ENCODE measurements around the gene RABL2B.

Gene RABL2B

DNA sequence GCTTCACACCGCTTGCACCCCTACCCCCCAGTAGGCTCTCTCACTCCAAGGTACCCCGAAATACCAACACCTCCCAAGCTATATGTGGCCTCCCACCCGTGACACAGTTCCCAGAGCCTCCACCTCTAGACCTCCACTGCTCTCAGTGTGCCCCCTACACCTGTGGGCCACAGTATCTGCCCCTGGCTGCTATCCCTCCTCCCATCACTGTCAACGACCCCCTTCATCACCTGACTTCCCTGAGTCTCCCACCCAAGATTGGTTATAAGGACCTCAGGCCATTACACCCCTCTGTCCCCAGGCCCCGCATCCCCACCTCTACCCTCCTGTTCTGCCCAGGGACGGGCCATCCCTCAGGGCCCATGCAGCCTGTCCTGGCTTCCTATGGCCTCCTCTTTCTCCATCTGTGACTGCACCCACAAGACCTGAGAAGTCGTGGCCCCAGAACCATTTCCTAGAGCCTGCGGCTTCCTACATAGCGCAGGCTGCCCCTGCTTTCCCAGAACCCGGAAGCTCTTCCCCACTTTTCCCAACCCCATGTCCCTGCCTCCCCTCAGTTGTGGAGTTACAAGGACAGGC, 44.7 kb downstream of the RABL2B start:
- no peak for DNase-seq (ENCODE audit: low read depth, low spot score)

GRCh38 chr22:50737728-50738648, 45.4 kb downstream of the RABL2B start, which contains the start of gene ACR:
Gene ACR (plus strand): TSS chr22:50738204. CDS start chr22:50738236, 32 bp downstream.
- no peak for DNase-seq (ENCODE audit: low read depth, low spot score)

GRCh38 chr22:50735739-50736030, 47.8 kb downstream of the RABL2B start:
- DNase-seq (ENCODE audit: low read depth, low spot score), result no peak

GRCh38 chr22:50734986-50735738, 48.3 kb downstream of the RABL2B start:
- no peak for DNase-seq (ENCODE audit: low read depth, low spot score)

- DNase-seq (ENCODE audit: low read depth, low spot score), result no peak
These were observed 49.1 kb downstream of the RABL2B start for GRCh38 chr22:50734343-50734771.

DNA sequence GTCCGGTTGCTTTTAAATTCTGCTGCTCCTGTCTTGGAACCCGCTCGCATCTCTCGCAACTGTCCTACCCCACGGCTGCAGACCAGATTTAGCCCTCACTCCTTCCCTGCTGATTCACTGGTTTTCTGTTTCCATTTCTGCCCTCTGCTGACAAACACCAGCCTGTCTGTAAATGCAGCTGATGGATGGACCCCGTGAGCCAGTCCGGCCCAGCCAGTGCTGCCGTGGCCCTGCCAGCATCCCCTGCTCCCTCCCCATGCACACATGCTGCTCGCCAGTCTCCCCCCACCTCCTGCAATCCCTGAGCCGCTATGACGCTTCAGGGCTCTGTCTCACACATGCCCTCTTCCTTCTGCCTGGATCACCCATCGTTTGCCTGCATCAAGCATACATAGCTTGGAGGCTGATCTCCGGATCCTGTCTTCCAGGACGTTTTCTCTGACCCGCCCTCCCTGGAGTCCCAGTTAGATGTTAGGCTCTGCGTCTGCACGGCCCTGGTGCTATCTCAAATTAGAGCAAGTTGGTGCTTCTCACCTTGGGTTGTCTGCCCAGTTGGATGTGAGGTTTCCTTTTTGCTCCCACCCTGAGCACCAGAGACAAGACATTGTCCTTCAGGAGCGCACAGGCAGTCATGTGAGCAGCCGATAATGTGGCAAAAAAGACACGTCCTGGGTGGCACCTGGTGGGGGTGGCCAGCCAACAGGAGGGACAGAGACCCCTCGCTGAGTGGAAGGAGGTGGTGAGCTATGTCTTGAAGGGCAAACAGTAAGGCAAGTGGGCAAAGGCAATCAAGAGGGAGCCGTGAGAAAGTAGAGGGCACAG, 49.7 kb downstream of the RABL2B start:
- DNase-seq (ENCODE audit: low read depth, low spot score), result no peak

DNA sequence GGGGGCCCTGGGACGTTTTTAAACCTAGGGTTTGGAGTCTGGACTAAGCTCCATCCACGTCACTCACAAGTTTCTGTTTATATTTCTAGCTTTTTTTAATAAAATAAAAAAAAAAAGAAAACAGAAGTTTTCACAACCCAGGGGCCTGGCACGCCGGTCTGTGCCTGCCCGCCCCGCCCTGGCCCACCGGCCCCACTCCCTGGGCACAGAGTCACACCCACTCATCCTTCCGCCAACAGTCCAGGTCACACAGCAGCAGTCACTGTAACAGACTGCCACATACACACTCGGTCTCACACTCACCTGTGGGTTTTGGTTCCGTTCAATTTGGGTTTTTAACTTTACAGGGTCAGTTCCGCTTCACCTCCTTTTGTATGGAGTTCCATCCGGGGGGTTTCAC, 50.8 kb downstream of the RABL2B start:
- no peak for DNase-seq (ENCODE audit: low read depth, low spot score)

GRCh38 chr22:50731811-50732624, 51.4 kb downstream of the RABL2B start:
- peak; percentile 15 for DNase-seq (ENCODE audit: low read depth, low spot score)

GRCh38 chr22:50730941-50731661, 52.3 kb downstream of the RABL2B start:
- DNase-seq (ENCODE audit: low read depth, low spot score), result no peak

- no peak for DNase-seq (ENCODE audit: low read depth, low spot score)
These were observed 53.2 kb downstream of the RABL2B start for GRCh38 chr22:50730013-50730891.

DNA sequence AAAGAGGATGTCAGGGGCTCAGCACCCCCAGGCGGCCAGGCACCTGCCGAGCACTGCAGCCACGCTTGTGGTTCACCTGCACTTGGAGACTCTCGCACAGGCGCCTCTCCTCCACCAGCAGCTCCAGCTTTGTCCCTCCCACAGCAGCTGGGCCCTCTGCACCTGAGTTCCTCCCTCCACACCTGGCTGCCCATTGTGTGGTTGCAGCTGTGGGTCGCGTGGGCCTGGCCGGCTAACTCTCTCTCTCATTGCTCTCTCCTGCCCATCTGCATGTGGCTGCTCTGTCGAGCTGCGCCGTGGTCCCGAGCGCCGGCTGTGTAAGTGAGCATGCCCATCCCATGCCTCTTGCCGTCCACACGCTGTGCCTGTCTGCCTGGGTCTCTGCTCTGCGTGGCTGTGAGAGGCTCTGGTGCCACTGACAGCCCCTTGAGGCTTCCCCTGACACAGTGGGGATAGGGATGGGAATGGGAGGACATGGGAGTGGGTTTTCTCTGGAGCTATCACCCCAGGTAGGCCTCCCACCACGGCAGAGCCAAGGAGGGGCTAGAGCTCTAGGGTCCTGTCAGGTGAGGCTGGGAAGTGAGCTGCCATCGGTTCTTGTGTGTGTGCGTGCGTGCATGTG, 53.9 kb downstream of the RABL2B start:
- DNase-seq (ENCODE audit: low read depth, low spot score), result no peak

- no peak for DNase-seq (ENCODE audit: low read depth, low spot score)
These were observed 54.9 kb downstream of the RABL2B start for GRCh38 chr22:50728523-50728931.

GRCh38 chr22:50727678-50728522, 55.5 kb downstream of the RABL2B start:
- DNase-seq (ENCODE audit: low read depth, low spot score), result no peak

GRCh38 chr22:50726643-50727340, 56.6 kb downstream of the RABL2B start:
- no peak for DNase-seq (ENCODE audit: low read depth, low spot score)

DNA sequence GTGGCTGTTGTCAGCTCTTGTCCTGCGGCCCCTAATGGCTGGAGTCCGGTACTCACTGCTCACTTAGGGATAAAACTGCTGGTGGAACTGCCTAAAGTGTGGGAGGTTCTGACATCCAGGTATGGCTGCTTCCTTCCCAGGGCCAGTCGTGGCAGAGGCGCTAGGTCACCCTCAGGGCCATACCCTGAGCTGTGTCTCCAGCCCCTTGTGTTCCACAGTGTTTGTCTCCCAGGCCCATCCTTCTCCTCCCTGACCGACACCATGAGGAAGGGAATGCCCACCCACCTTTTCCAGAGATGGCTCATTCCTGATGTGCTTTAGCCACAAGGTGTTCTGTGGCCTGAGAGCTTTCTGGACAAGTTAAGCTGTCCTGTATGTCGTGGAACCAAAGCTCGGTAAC, 57.8 kb downstream of the RABL2B start:
- no peak for DNase-seq (ENCODE audit: low read depth, low spot score)

- DNase-seq (ENCODE audit: low read depth, low spot score), result no peak
These were observed 58.8 kb downstream of the RABL2B start for GRCh38 chr22:50724616-50725015.

GRCh38 chr22:50723991-50724390, 59.4 kb downstream of the RABL2B start:
- DNase-seq (ENCODE audit: low read depth, low spot score), result no peak

All from activated CD4-positive, CD25-positive, alpha-beta regulatory T cell treated with anti-CD3 and anti-CD28 coated beads, Interleukin-2, amount 50 U/mL, for 16 hours (primary cell).